KBM-7 (cell line): ENCODE measurements around the gene AP4S1.
"Not testable (repeated sequence)": the region's sequence is repeated elsewhere in the genome, so short reads cannot be mapped to it uniquely, and the experiment has no call there.

ENCODE experiments used
- DNase-seq: peaks from one replicate; pipeline ENCODE4 v3.0.0-alpha.2; 2015
- in situ Hi-C: fragments of 300-500 bp; cut with MboI; formaldehyde crosslinking; loops from 2 replicates; pipeline ENCODE4 v1.14.3; 2020; ENCODE audit warnings: low sequenced_read_pairs, low pct_unique_long_range_greater_than_20kb, mixed read lengths

Gene AP4S1

GRCh38 chr14:31075144-31075543 is 49.7 kb downstream of the AP4S1 start:
- in situ Hi-C loops = no loop called here
- no peak for DNase-seq

DNA sequence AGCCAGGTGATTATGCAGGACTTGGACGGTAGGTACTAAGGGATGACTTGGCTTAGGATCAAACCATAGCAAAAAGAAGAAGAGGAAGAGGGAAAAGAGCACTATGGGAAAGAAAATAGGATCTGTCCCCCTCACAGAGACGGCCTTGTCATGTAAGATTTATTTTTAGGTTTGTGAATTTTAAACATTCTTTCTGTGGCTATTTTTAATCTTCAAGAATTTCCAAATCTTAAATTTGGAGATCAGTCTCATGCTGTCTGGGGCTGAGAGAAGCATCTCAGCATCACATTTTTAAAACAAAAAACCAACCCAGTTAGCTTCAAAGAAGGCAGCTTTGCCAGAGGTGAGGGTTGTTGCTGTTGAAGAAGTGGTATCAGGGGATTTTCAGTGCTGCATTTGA is 53.3 kb downstream of the AP4S1 start:
- in situ Hi-C loops = no loop called here

DNA sequence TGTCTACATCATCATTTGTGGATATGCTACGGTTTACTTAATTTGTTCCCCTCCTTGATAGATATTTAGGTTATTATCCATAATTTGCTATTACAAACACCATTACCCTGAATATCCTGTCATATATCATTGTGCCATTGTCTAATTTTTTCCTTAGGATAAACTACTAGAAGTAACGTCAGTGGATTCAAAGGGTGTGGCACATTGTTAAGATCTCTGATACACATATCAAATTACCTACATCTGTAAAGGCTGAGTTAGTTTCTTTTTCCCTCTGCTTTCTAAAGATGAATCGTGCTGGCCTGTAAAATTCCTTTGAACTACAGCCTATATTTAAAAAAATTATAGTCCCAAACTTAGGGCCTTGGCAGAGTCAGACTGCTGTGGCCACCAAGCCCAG is 54.6 kb downstream of the AP4S1 start:
- in situ Hi-C loops = no loop called here
- no peak for DNase-seq

More for the DNA sequence above, 53.3 kb downstream of the AP4S1 start:
- no peak for DNase-seq

DNA sequence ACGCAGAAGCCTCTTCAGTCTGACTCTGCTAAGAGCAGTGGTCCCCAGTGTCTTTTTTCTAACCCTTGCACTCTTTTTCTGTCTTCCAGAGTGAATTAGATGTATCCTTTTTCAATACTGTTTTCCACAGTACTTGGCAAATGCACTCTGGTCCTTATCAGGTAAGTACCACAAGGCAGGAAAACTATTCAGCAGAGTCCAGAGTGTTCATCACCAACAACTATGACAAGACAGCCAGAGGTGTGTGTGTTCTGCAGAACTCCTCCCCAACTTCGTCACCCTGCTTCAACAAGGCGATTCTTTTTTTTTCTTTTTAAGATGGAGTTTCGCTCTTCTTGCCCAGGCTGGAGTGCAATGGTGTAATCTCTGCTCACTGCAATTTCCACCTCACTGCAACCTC is 55.0 kb downstream of the AP4S1 start:
- no peak for DNase-seq
- in situ Hi-C loops = no loop called here

DNA sequence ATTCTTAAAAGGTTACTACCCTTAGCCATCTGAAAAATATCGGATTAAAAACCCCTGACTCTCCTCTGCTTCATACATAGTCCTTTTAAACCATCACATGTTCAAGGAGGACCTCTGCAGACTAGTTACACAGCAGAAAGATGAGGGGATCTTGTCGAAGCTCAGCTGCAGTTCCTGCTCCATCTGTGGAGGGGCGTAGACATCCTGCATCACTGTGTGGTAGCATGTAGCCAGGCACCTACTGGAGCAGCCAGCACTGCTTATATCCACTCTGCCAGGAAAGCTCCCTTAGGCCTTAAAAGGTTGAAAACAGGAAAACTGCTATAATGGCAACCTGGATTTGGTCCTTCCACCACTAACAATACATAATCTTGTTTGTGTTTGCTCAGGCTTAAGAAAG is 58.3 kb downstream of the AP4S1 start:
- in situ Hi-C loops = no loop called here
- DNase-seq = no peak

GRCh38 chr14:31084385-31084784 is 58.9 kb downstream of the AP4S1 start:
- in situ Hi-C loops = no loop called here
- DNase-seq = no peak

DNA sequence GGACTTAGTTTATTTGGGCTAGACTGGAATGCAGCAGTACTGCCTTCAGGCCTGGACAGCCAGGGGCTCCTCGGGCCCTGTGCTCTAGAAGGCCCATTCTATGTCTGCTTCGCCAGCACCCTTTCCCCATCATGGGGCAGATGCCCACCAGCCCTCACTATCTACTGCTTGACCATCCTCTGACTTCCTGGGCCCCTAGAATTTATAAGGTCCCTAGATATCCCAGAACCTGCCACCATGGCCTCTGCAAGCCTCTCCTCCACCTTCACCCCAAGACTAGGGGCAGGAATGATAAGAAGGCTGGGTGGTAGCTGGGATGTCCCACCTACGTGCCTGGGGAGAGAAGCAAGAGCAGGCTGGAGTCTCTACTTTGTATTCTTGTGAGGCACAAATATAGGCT is 59.6 kb downstream of the AP4S1 start:
- DNase-seq = no peak
- in situ Hi-C loops = no loop called here

DNA sequence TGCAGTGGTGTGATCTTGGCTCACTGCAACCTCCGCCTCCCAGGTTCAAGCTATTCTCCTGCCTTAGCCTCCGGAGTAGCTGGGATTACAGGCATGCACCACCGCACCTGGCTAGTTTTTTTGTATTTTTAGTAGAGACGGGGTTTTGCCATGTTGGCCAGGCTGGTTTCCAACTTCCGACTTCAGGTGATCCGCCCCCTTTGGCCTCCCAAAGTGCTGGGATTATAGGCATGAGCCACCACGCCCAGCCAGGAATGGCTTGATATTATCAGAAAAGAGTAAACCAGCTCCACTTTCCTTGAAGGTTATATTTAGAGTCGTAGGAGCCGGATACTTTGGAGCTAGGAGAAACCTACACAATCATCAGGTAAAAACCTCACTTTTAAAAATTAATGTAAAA is 61.0 kb downstream of the AP4S1 start:
- DNase-seq, in situ Hi-C loops: not testable (repeated sequence)

GRCh38 chr14:31090883-31091764 is 65.7 kb downstream of the AP4S1 start:
- DNase-seq = no peak
- in situ Hi-C loops = no loop called here

DNA sequence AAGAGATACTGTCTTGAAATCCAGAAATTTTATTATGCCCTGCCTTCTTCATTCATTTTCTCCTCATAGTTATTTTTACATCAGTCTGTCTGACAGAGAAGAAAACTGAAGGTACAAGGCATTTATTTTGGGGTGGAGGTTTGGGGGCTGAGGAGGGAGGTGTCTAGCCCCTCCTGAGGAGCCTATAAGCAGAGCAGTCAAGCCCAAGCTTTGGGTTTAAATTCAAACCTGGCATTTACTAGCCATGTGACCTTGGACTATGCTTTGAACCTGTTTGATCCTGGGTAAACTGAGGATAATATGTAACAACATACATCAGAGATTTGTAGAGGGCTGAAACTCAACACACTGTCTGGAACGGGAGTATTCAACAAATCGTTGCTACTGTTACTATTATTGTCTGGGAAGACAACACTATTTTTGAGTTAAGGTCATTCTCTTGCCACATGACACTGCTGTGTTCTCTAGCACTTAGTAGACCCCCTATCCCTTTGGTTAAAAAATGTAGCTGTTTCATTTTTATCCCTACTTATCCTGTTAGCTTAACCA is 66.8 kb downstream of the AP4S1 start:
- in situ Hi-C loops = no loop called here
- DNase-seq = no peak

DNA sequence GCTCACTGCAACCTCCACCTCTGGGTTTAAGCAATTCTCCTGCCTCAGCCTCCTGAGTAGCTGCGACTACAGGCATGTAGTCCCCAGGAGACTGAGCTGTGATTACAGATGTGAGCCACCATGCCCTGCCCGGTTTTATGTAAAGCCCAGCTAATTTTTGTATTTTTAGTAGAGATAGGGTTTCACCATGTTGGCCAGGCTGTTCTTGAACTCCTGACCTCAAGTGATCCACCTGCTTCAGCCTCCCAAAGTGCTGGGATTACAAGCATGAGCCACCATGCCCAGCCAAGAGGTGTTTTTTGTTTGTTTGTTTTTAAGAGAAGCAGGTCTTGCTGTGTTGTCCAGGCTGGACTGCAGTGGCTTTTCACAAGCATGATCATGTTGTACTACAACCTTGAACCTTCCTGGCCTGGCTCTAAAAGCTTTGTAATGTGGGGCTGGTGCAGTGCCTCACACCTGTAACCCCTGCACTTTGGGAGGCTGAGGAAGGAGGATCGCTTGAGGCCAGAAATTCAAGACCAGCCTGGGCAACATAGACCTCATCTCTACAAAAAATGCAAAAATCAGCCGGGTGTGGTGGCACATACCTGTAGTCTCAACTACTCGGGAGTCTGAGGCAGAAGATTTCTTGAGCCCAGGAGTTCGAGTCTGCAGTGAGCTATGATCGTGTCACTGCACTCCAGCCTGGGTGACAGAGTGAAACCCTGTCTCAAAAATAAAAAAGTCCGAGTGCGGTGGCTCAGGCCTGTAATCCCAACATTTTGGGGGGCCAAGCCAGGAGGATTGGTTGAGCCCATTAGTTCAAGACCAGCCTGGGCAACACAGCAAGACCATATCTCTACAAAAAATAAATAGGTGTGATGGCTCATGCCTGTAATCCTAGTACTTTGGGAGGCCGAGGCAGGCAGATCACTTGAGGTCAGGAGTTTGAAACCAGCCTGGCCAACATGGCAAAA is 68.7 kb downstream of the AP4S1 start:
- in situ Hi-C loops, DNase-seq: not testable (repeated sequence)

GRCh38 chr14:31095817-31096216 is 70.4 kb downstream of the AP4S1 start:
- DNase-seq, in situ Hi-C loops: not testable (repeated sequence)

GRCh38 chr14:31096255-31096654 is 70.8 kb downstream of the AP4S1 start:
- in situ Hi-C loops = no loop called here
- no peak for DNase-seq

GRCh38 chr14:31097081-31097480 is 71.6 kb downstream of the AP4S1 start:
- DNase-seq = no peak
- in situ Hi-C loops = no loop called here

GRCh38 chr14:31106768-31107167 is 81.3 kb downstream of the AP4S1 start:
- in situ Hi-C loops = no loop called here
- DNase-seq = no peak

DNA sequence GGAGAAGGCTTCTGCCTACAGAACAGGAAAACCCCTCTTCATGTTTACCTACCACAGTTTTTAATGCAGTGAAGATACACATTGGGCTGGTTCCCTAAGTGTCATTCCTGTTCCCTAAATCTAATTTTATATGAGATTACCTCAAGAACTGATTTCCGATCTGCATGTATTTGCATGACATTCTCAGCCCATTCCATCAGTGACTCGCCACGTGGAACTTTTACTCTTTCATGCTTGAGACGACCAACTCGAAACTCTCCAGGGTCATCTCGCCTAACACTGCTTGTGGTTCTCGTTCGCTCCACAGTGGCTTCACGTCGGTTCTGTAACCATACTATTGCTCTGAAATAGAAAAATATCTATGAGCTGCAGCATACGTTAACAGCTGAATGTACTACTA is 83.8 kb downstream of the AP4S1 start:
- no peak for DNase-seq
- in situ Hi-C loops = no loop called here

DNA sequence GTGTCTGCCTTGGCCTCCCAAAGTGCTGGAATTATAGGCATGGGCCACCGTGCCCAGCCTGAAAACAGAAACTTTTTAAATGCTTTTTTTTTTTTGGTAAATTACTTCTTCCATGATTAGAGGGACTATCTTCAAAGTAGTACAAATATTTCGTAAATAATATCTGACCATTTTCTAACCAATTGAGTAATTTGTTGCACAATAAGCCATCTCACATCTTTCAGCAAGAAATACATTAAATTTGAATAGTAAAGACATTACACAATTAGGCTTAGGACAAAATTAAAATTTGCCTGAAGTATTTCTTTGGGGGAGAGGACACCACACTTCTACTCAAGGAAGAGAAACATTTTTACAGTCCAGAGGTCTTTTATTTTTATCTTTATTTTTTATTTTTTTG is 85.4 kb downstream of the AP4S1 start:
- in situ Hi-C loops = no loop called here
- no peak for DNase-seq

DNA sequence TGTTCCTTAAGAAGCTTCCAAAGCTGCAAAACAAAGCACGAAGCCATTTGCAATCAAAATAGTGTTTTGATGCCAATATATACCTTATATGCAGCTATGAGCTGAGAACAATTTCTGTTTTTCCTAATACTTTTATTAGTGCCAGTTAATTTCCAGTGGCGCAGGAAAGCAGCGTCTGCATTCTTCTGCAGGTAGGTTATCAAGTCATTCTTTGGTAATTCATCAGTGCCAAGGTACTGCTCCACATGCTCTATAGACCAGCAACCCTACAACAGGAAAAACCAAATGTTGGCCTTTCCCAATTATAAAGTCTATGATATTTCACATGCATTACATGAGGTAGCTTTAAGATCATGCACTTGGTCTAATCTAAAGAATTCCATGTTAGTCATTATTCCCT is 88.3 kb downstream of the AP4S1 start:
- no peak for DNase-seq
- in situ Hi-C loops = no loop called here

DNA sequence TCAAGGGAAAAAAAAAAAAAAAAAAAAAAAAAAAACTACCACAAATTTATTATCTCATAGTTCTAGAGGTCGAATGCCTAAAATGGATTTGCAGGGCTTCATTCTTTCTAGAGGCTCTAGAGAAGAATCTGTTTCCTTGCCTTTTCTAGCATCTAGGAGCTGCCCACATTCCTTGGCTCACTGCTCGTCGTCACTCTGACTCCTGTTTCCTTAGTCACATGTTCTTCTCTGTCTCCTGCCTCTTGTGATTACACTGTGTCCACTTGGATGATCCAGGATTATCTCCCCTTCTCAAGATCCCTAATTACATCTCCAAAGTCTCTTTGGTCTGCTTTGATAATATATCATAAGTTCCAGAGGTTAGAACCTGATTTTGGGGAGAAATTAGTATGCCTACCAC is 93.4 kb downstream of the AP4S1 start:
- in situ Hi-C loops = no loop called here
- no peak for DNase-seq

- in situ Hi-C loops = no loop called here
- DNase-seq = no peak
Observed at GRCh38 chr14:31122098-31122611, 96.7 kb downstream of the AP4S1 start.
